Sigmoid colon (tissue), 4 donors: Measurements from ENCODE around the gene C1QTNF1.

Experiments
- CTCF ChIP-seq, 4 experiments: fragments of 450-650 bp in 3 of 4; fragments of 200-600 bp in 1 of 4; IDR thresholded peaks; one replicate each; pipeline ENCODE4 v1.5.1; 2016 to 2019; ENCODE audit warnings: antibody characterized with exemption in 4 of 4, mild to moderate bottlenecking in 3 of 4, moderate library complexity in 2 of 4
- POLR2A ChIP-seq, 2 donors: fragments of 450-650 bp; IDR thresholded peaks; one replicate each; pipeline ENCODE4 v1.6.1; 2016; ENCODE audit warnings: antibody characterized with exemption in 2 of 2, mild to moderate bottlenecking in 2 of 2, moderate library complexity in 2 of 2
- POLR2AphosphoS5 ChIP-seq, 4 donors: sonication (generic); formaldehyde crosslinking; IDR thresholded peaks; one replicate each; pipeline ENCODE4 v1.6.1; 2017; ENCODE audit warnings: antibody characterized with exemption in 4 of 4

GRCh38 chr17:79055197-79055596, 31.2 kb downstream of the C1QTNF1 start:
- TF ChIP-seq CTCF (IDR thresholded peaks at IDR 0.05) (no peak), POLR2A (IDR thresholded peaks at IDR 0.05) (no peak), POLR2AphosphoS5 (IDR thresholded peaks at IDR 0.05) (no peak)
